ENCODE results near the gene CD4.

CD4 gene

GRCh38 chr12:6852651-6853354 is 63.5 kb downstream of the CD4 start:
- TF ChIP-seq, protein P1, sequence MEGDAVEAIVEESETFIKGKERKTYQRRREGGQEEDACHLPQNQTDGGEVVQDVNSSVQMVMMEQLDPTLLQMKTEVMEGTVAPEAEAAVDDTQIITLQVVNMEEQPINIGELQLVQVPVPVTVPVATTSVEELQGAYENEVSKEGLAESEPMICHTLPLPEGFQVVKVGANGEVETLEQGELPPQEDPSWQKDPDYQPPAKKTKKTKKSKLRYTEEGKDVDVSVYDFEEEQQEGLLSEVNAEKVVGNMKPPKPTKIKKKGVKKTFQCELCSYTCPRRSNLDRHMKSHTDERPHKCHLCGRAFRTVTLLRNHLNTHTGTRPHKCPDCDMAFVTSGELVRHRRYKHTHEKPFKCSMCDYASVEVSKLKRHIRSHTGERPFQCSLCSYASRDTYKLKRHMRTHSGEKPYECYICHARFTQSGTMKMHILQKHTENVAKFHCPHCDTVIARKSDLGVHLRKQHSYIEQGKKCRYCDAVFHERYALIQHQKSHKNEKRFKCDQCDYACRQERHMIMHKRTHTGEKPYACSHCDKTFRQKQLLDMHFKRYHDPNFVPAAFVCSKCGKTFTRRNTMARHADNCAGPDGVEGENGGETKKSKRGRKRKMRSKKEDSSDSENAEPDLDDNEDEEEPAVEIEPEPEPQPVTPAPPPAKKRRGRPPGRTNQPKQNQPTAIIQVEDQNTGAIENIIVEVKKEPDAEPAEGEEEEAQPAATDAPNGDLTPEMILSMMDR (IDR thresholded peaks at IDR 0.05) = no peak
- no peak for TF ChIP-seq ZFX (IDR thresholded peaks at IDR 0.05; ENCODE audit: borderline replicate concordance)
- peak overlapping the region; percentile 99 for H3K27ac ChIP-seq

GRCh38 chr12:6853626-6854025 is 64.3 kb downstream of the CD4 start:
- TF ChIP-seq, protein P1 (IDR thresholded peaks at IDR 0.05) = no peak
- no peak for TF ChIP-seq ZFX (IDR thresholded peaks at IDR 0.05; ENCODE audit: borderline replicate concordance)
- H3K27ac ChIP-seq = peak overlapping the region; percentile 99

DNA sequence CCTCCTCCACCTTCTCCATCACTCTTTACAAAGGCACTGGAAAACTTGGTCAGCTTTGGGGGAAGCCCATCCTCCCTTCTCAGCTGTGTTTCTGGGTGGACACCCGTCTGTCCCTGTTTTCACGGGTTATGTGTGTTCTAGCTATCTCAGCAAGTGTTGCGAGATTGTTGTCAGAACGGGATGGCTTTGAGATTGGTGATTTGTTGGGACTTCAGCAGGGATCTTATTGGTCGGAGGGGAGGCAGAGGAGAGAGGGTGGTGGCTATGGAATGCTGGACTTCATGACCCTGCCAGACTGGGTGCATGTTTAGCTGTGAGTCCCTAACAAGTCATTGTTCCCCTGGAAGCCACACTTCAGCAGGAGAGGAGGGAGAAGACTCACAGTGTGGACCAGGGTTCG is 64.7 kb downstream of the CD4 start:
- no peak for TF ChIP-seq ZFX (IDR thresholded peaks at IDR 0.05; ENCODE audit: borderline replicate concordance)
- TF ChIP-seq, protein P1 (IDR thresholded peaks at IDR 0.05) = no peak
- peak overlapping the region; percentile 99; the same call in 1 of the 2 replicates for H3K27ac ChIP-seq

GRCh38 chr12:6855322-6855721 is 66.0 kb downstream of the CD4 start:
- H3K27ac ChIP-seq = no peak overlapping the region
- TF ChIP-seq, protein P1 (IDR thresholded peaks at IDR 0.05) = no peak
- no peak for TF ChIP-seq ZFX (IDR thresholded peaks at IDR 0.05; ENCODE audit: borderline replicate concordance)

DNA sequence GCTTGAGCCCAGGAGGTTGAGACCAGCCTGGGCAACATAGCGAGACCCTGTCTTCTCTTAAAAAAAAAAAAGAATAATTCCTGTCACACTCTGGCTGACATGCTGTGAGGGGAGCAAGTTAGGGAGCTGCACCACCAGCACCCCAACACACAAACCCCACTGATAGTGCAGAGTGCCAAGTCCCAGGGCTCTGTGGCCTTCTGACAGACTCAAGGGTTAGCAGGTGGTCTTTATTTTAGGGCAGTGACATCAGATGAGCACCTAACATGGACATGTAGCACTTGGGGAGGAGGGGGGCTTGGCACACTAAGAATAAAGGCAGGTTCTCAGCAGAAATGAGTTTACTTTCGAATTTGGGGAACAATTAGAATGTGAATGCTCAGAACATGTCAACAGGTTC is 69.5 kb downstream of the CD4 start:
- TF ChIP-seq ZFX (IDR thresholded peaks at IDR 0.05; ENCODE audit: borderline replicate concordance) = no peak
- TF ChIP-seq, protein P1 (IDR thresholded peaks at IDR 0.05) = no peak
- H3K27ac ChIP-seq = no peak overlapping the region

GRCh38 chr12:6860116-6860515 is 70.8 kb downstream of the CD4 start:
- TF ChIP-seq, protein P1 (IDR thresholded peaks at IDR 0.05) = no peak
- no peak for TF ChIP-seq ZFX (IDR thresholded peaks at IDR 0.05; ENCODE audit: borderline replicate concordance)
- H3K27ac ChIP-seq = no peak overlapping the region

DNA sequence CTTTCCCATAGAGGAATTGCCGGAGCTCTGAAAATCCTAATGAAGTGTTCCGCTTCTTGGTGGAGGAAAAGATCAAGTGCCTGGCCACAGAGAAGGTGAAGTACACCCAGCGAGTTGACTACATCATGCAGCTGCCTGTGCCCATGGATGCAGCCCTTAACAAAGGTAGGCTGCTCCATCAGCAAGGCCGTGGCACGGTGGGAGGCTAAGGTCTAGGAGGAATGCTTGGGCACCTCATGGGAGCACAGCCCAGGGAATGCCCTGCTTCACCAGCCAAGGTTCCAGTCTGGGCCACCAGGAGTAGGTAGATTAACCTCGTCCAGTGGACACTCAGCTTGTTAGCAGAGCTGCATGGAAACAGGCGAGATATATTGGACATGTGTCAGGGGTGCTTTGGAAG is 71.6 kb downstream of the CD4 start:
- H3K27ac ChIP-seq = no peak overlapping the region
- no peak for TF ChIP-seq ZFX (IDR thresholded peaks at IDR 0.05; ENCODE audit: borderline replicate concordance)
- TF ChIP-seq, protein P1 (IDR thresholded peaks at IDR 0.05) = no peak
